ENCODE measurements around the gene IL1RAPL2.
"Not testable (repeated sequence)": the region's sequence is repeated elsewhere in the genome, so short reads cannot be mapped to it uniquely, and the experiment has no call there.

The IL1RAPL2 gene

GRCh38 chrX:104677517-104677916 is 111.5 kb downstream of the IL1RAPL2 start:
- DNase-seq, result not testable (repeated sequence)

- DNase-seq, result no peak
These were observed 113.2 kb downstream of the IL1RAPL2 start for GRCh38 chrX:104679175-104679574.

GRCh38 chrX:104681214-104681613 is 115.2 kb downstream of the IL1RAPL2 start:
- no peak for DNase-seq

GRCh38 chrX:104684077-104684476 is 118.1 kb downstream of the IL1RAPL2 start:
- no peak for DNase-seq

- no peak for DNase-seq
These were observed 129.6 kb downstream of the IL1RAPL2 start for GRCh38 chrX:104695593-104695992.

- no peak for DNase-seq
These were observed 130.7 kb downstream of the IL1RAPL2 start for GRCh38 chrX:104696667-104697066.

- DNase-seq, result no peak
These were observed 131.3 kb downstream of the IL1RAPL2 start for GRCh38 chrX:104697294-104697693.

- no peak for DNase-seq
These were observed 141.0 kb downstream of the IL1RAPL2 start for GRCh38 chrX:104707042-104707441.

GRCh38 chrX:104707572-104707971 is 141.6 kb downstream of the IL1RAPL2 start:
- DNase-seq, result no peak

GRCh38 chrX:104712515-104712914 is 146.5 kb downstream of the IL1RAPL2 start:
- no peak for DNase-seq

- no peak for DNase-seq
These were observed 155.9 kb downstream of the IL1RAPL2 start for GRCh38 chrX:104721854-104722253.

- DNase-seq, result no peak
These were observed 162.5 kb downstream of the IL1RAPL2 start for GRCh38 chrX:104728456-104728855.

GRCh38 chrX:104742355-104742754 is 176.4 kb downstream of the IL1RAPL2 start:
- DNase-seq, result no peak

- DNase-seq, result no peak
These were observed 179.2 kb downstream of the IL1RAPL2 start for GRCh38 chrX:104745152-104745551.

- DNase-seq, result no peak
These were observed 184.1 kb downstream of the IL1RAPL2 start for GRCh38 chrX:104749951-104750610.

- no peak for DNase-seq
These were observed 196.6 kb downstream of the IL1RAPL2 start for GRCh38 chrX:104762641-104763040.

GRCh38 chrX:104789784-104790183 is 223.8 kb downstream of the IL1RAPL2 start:
- no peak for DNase-seq

- no peak for DNase-seq
These were observed 229.8 kb downstream of the IL1RAPL2 start for GRCh38 chrX:104795804-104796203.

GRCh38 chrX:104803219-104803618 is 237.2 kb downstream of the IL1RAPL2 start:
- no peak for DNase-seq

- DNase-seq, result no peak
These were observed 240.3 kb downstream of the IL1RAPL2 start for GRCh38 chrX:104806346-104806745.

- no peak for DNase-seq
These were observed 267.4 kb downstream of the IL1RAPL2 start for GRCh38 chrX:104833401-104833800.

GRCh38 chrX:104842646-104843045 is 276.6 kb downstream of the IL1RAPL2 start:
- no peak for DNase-seq

- DNase-seq, result no peak
These were observed 286.2 kb downstream of the IL1RAPL2 start for GRCh38 chrX:104852241-104852640.

- no peak for DNase-seq
These were observed 288.2 kb downstream of the IL1RAPL2 start for GRCh38 chrX:104854188-104854587.

GRCh38 chrX:104854790-104855340 is 288.9 kb downstream of the IL1RAPL2 start:
- no peak for DNase-seq
